ENCODE measurements around the gene SPAG9.
"Not testable (repeated sequence)": the region's sequence is repeated elsewhere in the genome, so short reads cannot be mapped to it uniquely, and the experiment has no call there.

The SPAG9 gene

DNA sequence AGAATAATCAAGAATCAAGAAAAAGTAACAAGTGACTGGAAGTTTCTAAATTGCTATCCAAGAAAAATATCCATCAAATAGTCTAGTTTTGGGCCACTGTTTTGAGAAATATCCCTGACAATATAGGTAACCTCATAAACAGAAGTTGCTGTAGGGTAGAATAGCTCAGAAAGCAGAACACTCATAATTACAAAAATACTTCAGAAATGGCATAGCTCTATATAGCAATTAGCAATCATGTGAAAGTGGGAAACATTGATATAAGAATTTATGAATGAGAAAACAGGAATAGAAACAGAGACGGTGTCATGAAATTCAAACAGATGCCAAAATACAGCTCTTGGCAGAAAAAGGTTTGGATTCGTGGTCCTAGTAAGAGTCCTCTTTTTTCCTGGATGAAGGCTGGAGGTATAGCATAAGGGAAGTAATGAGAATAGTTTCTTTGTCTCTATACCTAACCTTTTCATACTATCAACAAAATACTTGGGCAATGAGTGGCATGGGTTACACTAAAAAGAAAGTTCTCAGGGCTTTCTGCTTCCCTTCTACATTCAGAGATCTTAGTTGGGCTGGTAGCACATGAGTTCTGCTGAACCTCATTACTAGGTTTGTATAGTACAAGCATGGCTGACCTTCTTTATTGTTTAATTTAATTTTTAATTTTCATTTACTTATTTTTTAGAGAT, 33.5 kb downstream of the SPAG9 start:
- DNase-seq (ENCODE audit: low read depth in 1 of 2, low spot score in 1 of 2): no peak

DNA sequence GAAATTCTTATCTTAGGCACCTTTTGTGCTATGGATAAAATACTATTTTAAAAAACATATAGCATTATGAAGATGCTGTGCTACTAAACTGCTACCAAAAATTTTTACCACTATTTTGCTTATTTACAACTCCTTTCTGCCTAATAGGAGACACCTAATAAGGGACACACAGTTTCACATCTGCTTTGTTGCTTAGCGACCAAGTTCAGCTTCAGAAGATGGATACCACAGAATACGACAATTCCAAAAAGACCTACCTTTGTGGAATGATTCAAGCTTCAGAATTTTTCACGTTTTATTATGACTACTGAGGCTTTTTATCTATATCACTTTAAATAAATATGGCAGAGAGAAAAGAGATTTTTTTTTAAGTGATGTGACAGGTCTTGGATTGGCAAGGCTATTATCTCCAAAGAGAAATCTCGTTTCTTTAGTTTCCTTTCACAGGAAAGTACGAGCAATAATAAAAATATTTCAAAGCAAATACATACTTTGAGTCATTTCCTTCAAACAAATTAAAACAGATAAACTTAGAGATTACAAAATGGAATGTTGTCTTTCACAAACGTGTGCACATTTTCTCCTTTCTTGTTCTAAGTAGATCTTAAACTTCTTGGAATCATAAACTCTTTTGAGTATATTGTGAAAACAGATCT, 35.4 kb downstream of the SPAG9 start:
- no peak for DNase-seq (ENCODE audit: low read depth in 1 of 2, low spot score in 1 of 2)

DNA sequence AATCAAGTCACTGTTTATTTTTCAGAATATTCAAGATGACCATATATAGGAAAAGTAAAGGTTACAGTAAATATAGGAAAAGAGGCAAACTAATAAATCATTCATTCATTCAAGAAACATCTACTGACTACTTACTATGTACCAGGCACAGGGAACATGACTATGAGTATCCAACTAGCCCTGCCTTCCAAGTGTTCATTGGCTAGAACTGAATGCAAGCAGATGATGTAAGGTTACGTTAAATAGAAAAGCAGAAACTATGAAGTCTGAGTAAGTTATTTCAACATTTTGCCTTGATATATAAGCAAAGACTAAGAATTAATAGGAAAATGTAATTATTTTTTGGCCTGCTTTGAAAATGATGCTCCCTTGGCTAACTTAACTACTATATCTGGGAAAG, 36.7 kb downstream of the SPAG9 start:
- DNase-seq (ENCODE audit: low read depth in 1 of 2, low spot score in 1 of 2): no peak

DNA sequence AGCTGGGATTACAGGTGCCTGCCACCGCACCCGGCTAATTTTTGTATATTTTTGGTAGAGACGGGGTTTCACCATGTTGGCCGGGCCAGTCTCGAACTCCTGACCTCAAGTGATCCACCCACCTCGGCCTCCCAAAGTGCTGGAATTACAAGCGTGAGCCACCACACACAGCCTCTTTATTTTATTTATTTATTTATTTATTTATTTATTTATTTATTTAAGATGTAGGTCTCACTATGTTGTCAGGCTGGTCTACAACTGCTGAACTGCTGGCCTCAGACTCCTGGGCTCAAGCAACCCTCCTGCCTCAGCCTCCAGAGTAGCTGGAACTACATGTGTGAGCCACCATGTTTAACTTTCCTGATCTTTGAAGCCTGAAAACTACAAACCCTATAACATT, 37.3 kb downstream of the SPAG9 start:
- DNase-seq (ENCODE audit: low read depth in 1 of 2, low spot score in 1 of 2): not testable (repeated sequence)

DNA sequence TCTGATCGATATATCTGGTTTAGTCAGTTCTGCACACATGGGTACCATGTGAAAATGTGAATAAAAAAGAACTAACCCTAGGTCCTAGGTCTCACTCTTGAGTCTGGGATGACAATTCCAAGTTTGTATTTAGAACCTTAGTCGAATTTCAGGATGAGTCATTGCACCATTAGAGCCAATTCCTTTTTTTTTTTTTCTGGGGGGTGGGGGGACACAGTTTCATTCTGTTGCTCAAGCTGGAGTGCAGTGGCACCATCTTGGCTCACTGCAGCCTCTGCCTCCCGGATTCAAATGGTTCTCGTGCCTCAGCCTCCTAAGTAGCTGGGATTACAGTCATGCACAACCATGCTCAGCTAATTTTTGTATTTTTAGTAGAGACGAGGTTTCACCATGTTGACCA, 41.6 kb downstream of the SPAG9 start:
- no peak for DNase-seq (ENCODE audit: low read depth in 1 of 2, low spot score in 1 of 2)

DNA sequence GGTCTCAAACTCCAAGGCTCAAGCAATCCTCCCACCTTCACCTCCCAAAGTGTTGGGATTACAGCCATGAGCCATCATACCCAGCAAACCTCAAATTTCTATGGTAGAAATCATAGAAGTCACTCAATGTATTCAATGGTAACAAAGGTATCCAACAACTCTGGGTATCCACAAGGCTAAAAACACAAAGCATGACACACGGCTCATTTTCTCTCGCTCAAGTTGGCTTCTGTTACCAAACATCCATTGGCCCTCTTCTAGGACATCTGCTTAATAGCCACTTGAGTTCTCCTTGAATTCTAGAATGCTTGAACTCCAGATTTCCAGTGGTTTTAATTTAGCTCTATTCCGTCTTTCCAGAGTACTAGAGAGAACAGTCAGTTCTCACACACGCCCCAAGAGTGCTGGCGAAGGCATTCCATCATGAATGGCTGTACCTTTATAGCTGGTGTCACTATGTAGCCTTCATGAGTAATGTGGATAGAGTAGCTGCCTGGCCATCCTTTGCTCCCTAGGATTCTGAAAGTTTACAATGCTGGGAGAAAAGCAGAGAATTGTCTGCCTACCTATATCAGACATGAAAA, 42.6 kb downstream of the SPAG9 start:
- no peak for DNase-seq (ENCODE audit: low read depth in 1 of 2, low spot score in 1 of 2)

DNA sequence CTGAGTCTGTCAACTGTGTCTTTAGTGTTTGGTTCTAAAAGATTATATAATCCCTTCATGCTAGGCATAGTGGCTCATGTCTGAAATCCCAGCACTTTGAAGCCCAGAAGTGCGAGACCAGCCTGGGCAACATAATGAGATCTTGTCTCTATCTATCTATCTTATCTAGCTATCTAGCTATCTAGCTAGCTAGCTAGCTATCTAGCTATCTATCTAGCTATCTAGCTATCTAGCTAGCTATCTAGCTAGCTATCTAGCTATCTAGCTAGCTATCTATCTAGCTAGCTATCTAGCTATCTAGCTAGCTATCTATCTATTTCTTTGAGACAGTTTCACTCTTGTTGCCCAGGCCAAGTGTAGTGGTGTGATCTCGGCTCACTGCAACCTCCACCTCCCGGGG, 43.8 kb downstream of the SPAG9 start:
- DNase-seq (ENCODE audit: low read depth in 1 of 2, low spot score in 1 of 2): no peak

DNA sequence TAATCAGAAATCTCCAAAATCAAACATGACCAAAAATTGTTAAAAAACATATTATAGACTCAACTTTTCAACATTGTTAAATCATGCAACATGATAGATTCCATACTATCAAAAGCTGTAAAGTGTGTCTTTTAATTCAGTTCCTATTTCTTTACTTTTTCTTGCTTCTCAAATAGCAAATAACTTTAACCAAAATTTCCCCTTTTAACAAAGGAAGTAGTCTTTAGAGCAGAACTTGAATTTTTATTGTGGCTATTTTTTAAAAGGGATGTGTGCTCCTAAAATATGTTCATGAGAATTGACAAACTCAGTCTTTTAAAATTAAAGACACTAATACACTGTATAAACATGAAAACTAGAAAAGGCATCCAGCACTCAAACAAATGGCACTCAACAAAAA, 49.1 kb downstream of the SPAG9 start:
- no peak for DNase-seq (ENCODE audit: low read depth in 1 of 2, low spot score in 1 of 2)

DNA sequence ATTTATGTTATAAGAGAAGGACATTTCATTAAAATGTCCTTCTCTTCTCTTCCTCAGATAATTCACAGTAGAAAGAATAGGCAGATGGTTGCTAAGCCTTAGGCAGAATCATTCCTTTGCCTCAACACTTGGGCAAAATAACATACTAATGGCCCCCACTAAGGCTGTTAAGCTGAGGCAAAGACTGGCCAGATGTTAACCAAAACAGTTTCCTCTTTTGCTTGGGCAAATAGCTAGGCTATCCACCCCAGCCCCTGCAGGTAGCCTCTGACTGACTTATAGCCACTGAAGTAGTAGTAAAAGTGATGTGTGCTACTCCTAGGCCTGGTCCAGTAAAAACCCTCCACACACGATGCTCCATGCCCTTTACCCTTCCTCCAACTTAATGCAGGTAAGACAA, 55.2 kb downstream of the SPAG9 start:
- DNase-seq (ENCODE audit: low read depth in 1 of 2, low spot score in 1 of 2): no peak

DNA sequence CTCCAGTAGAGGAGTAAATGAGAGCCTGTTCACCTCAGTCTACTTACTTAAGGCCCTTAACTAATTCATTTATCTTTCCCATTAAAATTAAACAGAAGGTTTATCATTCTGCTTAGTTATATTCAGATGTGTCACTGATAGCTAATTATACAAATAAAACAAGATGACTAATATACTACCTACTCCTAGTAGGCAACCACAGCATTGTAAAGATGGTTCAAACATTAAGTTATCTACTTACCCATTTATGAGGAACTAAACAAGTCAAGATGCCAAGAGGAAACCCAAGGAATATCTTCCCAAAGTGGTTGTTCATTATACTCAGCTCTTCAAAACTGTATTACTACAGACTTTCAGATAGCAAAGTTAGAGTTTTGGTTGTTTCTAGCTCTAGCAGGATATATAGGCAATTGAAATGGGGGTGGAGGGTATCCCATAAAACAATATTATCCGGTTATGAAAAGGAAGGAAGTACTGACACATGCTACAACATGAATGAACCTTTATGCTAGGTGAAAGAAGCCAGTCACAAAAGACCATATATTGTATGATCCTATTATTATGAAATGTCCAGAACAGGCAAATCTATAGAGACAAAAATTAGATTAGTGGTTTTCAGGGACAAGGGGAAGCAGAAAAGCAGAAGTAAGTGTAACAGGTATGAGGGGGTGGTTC, 56.5 kb downstream of the SPAG9 start:
- no peak for DNase-seq (ENCODE audit: low read depth in 1 of 2, low spot score in 1 of 2)

DNA sequence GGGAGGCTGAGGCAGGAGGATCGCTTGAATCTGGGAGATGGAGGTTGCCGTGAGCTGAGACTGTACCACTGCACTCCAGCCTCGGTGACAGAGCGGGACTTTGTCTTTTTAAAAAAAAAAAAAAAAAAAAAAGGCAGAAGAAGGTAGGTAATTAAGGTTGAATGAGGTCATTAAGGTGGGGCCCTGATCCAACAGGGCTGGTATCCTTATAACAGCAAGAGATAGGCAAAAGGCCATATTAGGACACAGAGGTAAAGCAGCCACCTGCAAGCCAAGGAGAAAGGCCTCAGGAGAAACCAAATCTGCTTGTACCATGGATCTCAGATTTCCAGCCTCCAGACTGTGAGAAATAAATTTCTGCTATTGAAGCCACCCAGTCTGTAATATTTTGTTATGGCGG, 60.3 kb downstream of the SPAG9 start:
- DNase-seq (ENCODE audit: low read depth in 1 of 2, low spot score in 1 of 2): no peak

DNA sequence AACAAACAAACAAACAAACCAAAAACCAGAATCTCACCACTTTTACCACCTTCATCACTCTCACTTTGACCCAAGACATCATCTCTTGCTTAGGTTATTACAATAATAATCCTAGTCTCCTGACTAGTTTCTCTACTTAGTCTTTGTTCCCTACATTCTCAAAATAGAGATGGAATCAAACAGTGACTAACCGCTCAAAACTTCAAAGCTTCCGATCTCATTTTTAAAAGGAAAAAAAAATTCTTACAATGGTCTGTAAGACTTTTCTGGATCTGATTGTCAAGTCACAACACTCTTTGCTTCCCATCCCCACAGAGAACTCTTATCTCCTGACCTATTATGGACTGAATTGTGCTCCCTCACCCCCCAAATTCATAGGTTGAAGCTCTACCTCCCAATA, 60.9 kb downstream of the SPAG9 start:
- no peak for DNase-seq (ENCODE audit: low read depth in 1 of 2, low spot score in 1 of 2)

DNA sequence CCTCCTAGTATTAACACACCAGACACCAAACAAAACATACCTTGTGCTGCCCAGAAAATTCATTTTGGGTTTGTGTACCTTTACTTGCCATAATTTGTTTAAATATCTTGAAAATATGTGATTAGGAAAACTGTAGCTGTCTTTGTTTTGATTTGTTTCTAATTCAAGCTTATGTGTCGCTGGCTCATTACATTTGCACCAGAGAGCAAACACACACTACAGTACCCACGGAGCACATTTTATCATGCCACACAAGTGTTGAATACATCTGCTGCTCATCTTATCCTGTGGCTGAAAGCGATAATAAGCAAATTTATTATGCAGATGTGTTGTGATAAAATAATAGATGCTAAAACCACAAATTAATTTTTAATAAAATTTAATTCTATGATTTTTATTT, 63.1 kb downstream of the SPAG9 start:
- no peak for DNase-seq (ENCODE audit: low read depth in 1 of 2, low spot score in 1 of 2)

DNA sequence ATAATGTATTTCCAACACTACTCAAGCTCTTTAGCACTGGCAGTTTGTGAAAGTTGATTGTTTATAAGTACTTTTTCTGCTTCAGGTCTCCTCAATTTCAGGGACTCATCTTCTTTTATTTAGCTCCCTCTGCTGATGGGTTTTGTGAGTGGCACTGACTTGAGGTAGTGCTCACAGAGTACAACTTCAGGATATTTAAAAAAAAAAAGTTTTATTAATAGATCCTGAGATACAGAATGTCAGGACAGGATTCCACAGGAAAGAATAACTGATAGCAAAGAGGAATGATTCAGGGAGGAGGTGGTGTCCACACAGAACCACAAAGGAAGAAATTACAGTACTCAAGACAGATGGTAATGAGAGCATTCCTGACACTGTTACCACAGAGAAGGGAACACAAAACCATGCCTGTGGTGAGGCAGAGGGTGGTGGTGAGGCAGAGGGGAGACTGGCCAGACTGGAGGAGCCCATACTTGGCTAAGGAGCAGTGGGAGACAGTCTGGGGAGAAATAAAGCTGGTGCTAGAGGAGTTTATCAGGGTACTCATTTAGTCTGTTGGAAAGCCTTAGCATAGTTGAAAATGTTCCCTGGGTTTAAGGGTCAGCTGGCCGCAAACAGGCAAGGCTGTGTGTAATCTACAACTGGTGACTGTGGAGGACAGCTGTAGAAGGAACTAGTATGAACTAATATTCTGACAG, 63.7 kb downstream of the SPAG9 start:
- DNase-seq (ENCODE audit: low read depth in 1 of 2, low spot score in 1 of 2): no peak

DNA sequence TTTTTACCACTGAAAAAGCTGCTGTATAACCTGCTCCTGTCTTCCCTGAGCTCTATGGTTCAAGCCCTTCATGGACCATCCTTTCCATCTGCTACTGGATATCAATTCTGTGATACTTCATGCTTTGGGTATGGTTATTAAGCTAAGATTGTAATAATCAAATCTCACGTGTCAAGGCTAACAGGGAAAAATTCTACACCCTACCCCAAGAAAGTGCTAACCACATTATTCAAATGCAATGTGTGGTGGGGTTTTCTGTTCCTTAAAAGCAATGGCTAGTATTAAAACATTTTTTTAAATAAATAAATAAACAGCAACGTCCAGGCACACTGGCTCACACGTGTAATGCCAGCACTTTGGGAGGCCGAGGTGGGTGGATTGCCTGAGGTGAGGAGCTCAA, 65.9 kb downstream of the SPAG9 start:
- no peak for DNase-seq (ENCODE audit: low read depth in 1 of 2, low spot score in 1 of 2)

DNA sequence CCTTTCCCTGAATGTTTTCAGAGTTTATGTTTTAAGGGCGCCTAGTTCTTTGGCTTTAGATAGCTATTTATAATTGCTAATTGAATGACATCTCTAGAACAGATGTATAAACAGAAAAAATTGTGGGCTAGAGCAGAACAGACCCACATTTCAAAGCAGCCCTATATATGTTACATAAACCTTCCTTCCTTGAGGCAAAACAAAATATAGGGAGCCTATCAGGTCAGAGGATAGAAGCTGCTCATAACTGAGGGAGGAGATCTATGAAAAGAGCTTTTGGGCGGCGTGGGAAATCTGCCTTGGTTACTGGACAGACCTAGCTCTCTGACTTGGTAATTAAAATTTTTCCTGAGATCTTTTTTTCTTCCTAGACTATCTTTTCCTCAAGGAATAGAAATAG, 68.4 kb downstream of the SPAG9 start:
- DNase-seq (ENCODE audit: low read depth in 1 of 2, low spot score in 1 of 2): no peak

DNA sequence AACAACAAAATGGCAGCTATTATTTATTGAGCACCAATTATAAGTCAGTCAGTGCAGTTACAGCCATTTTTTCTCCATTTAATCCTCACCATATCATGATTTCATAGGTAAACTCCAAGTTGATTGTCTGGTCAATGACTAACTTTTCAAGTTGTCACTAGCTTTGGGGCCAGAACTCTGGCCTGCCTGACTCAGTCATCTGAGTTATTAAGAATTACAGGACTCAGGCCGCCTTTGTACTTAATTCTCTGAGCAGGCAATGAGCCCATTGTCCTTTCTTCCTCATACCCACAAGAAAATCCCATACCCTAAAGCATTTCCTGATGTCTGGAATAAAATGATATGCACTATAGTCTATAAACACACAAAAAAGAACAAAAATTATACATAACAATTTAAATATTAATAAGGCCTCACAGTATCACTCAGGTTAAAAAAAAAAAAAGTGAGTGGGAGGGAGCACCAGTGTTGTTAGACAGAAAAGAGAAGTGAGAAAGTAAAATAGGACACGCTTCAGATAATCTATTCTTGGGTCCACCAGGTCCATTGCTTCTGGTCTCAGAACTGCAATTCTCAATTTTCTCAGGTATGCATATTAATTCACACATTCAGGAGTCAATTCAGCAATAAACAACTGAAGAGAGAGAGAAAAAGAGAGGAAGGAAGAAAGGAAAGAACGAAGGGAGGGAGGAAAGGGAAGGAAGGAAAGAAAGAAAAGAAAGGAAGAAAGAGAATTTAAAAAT, 70.2 kb downstream of the SPAG9 start:
- DNase-seq (ENCODE audit: low read depth in 1 of 2, low spot score in 1 of 2): no peak

DNA sequence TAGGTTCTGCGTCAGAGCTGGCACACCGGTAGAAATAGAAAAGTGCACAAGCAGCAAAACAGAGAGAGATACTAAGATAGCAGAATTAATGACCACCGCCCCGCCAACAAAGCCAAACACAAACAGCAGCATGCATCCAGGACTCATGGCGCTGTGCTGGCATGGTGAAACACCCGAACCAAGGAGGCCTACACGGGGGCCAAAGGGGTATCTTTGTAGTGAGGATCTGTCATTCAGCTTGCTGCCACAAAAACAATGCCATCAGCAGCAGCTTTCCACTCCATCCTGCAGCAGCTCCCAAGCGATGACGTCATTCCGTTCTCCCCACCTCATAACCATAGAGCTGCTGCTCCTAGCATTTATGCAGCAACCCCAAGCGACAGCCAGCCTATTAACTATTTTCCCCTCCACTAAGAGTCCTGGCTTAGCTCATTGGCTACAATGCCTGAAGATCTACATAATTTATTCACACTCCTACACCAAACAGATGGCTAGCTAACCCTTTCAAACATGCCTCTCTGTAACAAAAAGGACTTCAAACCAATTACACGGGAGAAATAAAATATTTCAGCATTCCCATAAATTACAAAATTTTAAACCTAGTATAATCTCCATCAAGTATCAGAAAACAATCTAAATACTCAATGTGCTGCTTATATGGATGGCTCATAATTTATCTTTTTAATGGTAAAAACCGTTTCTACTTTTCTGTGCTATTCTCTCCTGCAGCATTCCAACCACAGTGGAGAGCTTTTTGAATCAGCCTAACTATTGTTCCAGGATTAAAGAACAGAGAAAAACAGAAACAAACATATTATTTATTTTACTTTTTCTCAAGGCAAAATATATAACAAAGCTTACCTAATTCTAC, 73.9 kb downstream of the SPAG9 start:
- no peak for DNase-seq (ENCODE audit: low read depth in 1 of 2, low spot score in 1 of 2)

DNA sequence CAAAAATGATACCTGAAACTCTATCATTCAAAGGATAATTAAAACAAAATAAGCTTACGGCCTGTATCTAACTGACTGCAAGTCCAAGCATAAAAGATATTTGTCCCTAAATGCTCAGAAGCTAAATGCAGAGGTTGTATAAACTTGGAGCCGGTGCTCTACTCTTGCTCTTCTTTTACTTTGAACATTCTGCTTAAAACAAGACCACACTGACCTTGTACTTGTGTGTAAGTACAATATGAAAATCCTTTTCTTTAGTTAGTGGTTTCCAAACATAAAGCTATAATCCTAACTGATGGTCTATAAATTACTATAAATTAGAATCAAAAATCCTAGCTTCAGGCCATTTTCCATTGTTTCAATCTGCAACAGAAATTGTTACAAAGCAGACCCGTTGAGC, 74.6 kb downstream of the SPAG9 start:
- no peak for DNase-seq (ENCODE audit: low read depth in 1 of 2, low spot score in 1 of 2)

DNA sequence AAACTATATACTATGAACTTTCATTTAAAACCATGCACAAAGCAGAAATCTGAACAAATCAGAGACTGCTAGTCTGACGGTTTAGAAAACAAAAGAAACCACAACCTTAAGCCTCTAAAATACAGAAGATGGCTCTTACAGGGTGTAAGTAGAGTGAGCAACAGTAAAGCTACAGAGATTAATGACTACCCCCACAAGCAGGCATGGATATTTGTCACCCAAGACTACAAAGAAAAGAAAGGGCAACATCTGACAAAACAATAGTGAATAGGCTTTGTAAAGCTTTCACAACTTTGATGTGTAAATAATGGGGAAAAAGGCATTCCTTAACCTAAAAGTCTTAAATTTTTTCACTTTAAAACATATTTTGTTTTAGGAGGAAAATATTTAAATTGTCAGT, 75.0 kb downstream of the SPAG9 start:
- DNase-seq (ENCODE audit: low read depth in 1 of 2, low spot score in 1 of 2): no peak

Data from activated T-helper 1 cell treated with anti-CD3 and anti-CD28 coated beads, Interleukin-2, amount 50 U/mL, for 16 hours (primary cell).